ENCODE data around the gene CERS5. TPM values are rescaled to one million over a fixed set of nuclear protein-coding genes. Genes with fewer than 3 reads are reported as not detected.

CERS5 gene
- total and polyA plus RNA-seq, 10 of the 15 experiments (the other 5 are each of a cell fraction or from before 2014, with no cell fraction given) = 6.8 to 50.1 (median 31.8) TPM

DNA sequence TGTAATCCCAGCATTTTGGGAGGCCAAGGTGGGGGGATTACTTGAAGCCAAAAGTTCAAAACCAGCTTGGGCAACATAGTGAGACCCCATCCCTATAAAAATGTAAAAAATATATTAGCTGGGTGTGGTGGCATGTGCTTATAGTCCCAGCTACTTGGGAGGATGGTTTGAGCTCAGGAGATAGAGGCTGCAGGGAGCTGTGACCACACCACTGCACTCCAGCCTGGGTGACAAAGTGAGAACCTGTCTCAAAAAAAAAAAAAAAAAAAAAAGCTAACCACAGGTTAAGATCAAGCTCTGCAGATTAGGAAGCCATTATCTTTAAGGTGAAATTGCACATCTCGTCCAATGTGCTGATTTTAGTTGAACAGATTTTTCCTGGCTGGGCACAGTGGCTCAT lies 23.7 kb upstream of the CERS5 start:
- BruUV-seq (replicated peaks) = no TSS peak
- FAIRE-seq = no peak
- no peak overlapping the region for H2AFZ ChIP-seq (ENCODE audit: control insufficient read depth, low read depth, low read length)
- TF ChIP-seq, protein P1, sequence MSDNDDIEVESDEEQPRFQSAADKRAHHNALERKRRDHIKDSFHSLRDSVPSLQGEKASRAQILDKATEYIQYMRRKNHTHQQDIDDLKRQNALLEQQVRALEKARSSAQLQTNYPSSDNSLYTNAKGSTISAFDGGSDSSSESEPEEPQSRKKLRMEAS (IDR thresholded peaks at IDR 0.05; ENCODE audit: low read depth, low read length) = no peak
- TF ChIP-seq ZBTB4 (CRISPR knock-in tag; IDR thresholded peaks at IDR 0.05) (no peak), SREBF2 (IDR thresholded peaks at IDR 0.05; ENCODE audit: low read length) (no peak), NKRF (conservative IDR thresholded peaks at IDR 0.05) (no peak), SREBF1 (IDR thresholded peaks at IDR 0.05; ENCODE audit: low read length) (no peak), MYC (IDR thresholded peaks at IDR 0.05; ENCODE audit: insufficient read depth, insufficient read length, insufficient replicate concordance, low read length, severe bottlenecking) (no peak), RELA (IDR thresholded peaks at IDR 0.05; ENCODE audit: borderline replicate concordance, partially characterized antibody) (no peak), ZBTB40 (IDR thresholded peaks at IDR 0.05; ENCODE audit: borderline replicate concordance) (no peak), DPF2 (IDR thresholded peaks at IDR 0.05) (no peak), CEBPB (IDR thresholded peaks at IDR 0.05; ENCODE audit: borderline replicate concordance in 1 of 2, low read depth in 2 of 2, low read length in 2 of 2) (no peak), MEF2B (IDR thresholded peaks at IDR 0.05; ENCODE audit: partially characterized antibody, poor library complexity, severe bottlenecking) (no peak), SUPT20H (IDR thresholded peaks at IDR 0.05; ENCODE audit: borderline replicate concordance, control insufficient read depth, low read depth, low read length) (no peak), PML (IDR thresholded peaks at IDR 0.05; ENCODE audit: low read length) (no peak), RUNX3 (IDR thresholded peaks at IDR 0.05; ENCODE audit: low read length) (no peak), SIN3A (IDR thresholded peaks at IDR 0.05; ENCODE audit: low read depth, low read length) (no peak)

More for the DNA sequence above, 23.7 kb upstream of the CERS5 start:
- Histone ChIP-seq H4K20me1 (ENCODE audit: control insufficient read depth, insufficient read depth) (no peaks in the 10 kb centered on the region), H3K4me3 (no peak overlapping the region), H3K9me3 (replicated peaks; ENCODE audit: control insufficient read depth, insufficient read depth, low read length) (no peaks in the 10 kb centered on the region), H3K9ac (ENCODE audit: control insufficient read depth, insufficient read depth, low read length) (no peak overlapping the region), H3K27ac (ENCODE audit: control insufficient read depth, insufficient read depth) (no peak overlapping the region), H3K36me3 (ENCODE audit: control insufficient read depth in 2 of 2, insufficient read depth in 2 of 2, low read length in 1 of 2) (peaks cover 6 to 13% of the 10 kb centered on the region in 2 experiments; a peak in 3 of 4 replicates), H3K79me2 (ENCODE audit: control insufficient read depth, insufficient read depth, low read length) (peaks cover 5% of the 10 kb centered on the region; the same call in 1 of the 2 replicates), H3K4me1 (ENCODE audit: control insufficient read depth, insufficient read depth, low read length) (peaks cover 28% of the 10 kb centered on the region), H3K4me2 (ENCODE audit: control insufficient read depth, insufficient read depth) (no peak overlapping the region), H3K27me3 (replicated peaks in 1 of 2; ENCODE audit: control insufficient read depth in 2 of 2, insufficient read depth in 2 of 2, low read length in 1 of 2) (no peaks in the 10 kb centered on the region)
- ChIA-PET CTCF (interaction anchor here (1.3 to 1.9 kb wide), 2 partner anchors 14 to 120 kb away, joined by 3 to 8 read pairs; no protein-coding TSS in a partner anchor), SMC1A (ENCODE audit: uncharacterized antibody, unreplicated experiment) (interaction anchor here (1.0 to 1.1 kb wide), 2 partner anchors 30 to 39 kb away, joined by 3 to 6 read pairs; no protein-coding TSS in a partner anchor), POLR2A (interaction anchor here (1.0 kb wide), 1 partner anchor 14 kb away, joined by 4 read pairs; no protein-coding TSS in a partner anchor), RAD21 (ENCODE audit: unreplicated experiment) (interaction anchor here (0.7 to 1.4 kb wide), 2 partner anchors 61 to 227 kb away, joined by 3 read pairs; no protein-coding TSS in a partner anchor)
- 90% methylated on average over 1 of the region's 1 CpG for WGBS (ENCODE audit: insufficient coverage, insufficient replicate concordance, low lambda C conversion rate, missing lambda C conversion rate)
- intact Hi-C loops (cut with micrococcal nuclease; ENCODE audit: unreplicated experiment) (no loop called here), in situ Hi-C loops (cut with MboI) (no loop called here)
- ATAC-seq = no peak
- DNase-seq (ENCODE audit: low read depth, low spot score) = no peak
